Gastrocnemius medialis (tissue), 4 donors: ENCODE data around the gene LZTFL1.

Source experiments
- CTCF ChIP-seq, 5 experiments: fragments of 450-650 bp in 3 of 5; fragments of 200-600 bp in 2 of 5; sonication (generic) in 2 of 5; IDR thresholded peaks in 4 of 5; conservative IDR thresholded peaks in 1 of 5; 1 replicate in 4 of 5; 2 replicates in 1 of 5; pipeline ENCODE4 v1.5.1; 2016 to 2019; ENCODE audit warnings: antibody characterized with exemption in 5 of 5, mild to moderate bottlenecking in 3 of 5, moderate library complexity in 3 of 5
- POLR2A ChIP-seq, 2 donors: fragments of 450-650 bp; IDR thresholded peaks; one replicate each; pipeline ENCODE4 v1.6.1; 2017; ENCODE audit warnings: antibody characterized with exemption in 2 of 2, mild to moderate bottlenecking in 2 of 2, moderate library complexity in 2 of 2

GRCh38 chr3:45887759-45888511, 46.0 kb upstream of the LZTFL1 start:
- TF ChIP-seq CTCF (IDR thresholded peaks at IDR 0.05 in 4 of 5, conservative IDR thresholded peaks at IDR 0.05 in 1 of 5) (no peak), POLR2A (IDR thresholded peaks at IDR 0.05) (no peak)
